ENCODE measurements around the gene PTGS2. TPM values are rescaled to one million over a fixed set of nuclear protein-coding genes. Genes with fewer than 3 reads are reported as not detected.

PTGS2 gene
- 12.9 and 61.7 TPM in 2 replicates for total RNA-seq

DNA sequence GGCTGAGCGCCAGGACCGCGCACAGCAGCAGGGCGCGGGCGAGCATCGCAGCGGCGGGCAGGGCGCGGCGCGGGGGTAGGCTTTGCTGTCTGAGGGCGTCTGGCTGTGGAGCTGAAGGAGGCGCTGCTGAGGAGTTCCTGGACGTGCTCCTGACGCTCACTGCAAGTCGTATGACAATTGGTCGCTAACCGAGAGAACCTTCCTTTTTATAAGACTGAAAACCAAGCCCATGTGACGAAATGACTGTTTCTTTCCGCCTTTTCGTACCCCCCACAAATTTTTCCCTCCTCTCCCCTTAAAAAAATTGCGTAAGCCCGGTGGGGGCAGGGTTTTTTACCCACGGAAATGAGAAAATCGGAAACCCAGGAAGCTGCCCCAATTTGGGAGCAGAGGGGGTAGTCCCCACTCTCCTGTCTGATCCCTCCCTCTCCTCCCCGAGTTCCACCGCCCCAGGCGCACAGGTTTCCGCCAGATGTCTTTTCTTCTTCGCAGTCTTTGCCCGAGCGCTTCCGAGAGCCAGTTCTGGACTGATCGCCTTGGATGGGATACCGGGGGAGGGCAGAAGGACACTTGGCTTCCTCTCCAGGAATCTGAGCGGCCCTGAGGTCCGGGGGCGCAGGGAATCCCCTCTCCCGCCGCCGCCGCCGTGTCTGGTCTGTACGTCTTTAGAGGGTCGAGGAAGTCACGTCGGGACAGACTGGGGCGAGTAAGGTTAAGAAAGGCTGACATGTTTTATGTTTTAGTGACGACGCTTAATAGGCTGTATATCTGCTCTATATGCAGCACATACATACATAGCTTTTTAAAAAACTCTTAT, at the start of gene PTGS2:
Gene PTGS2 (minus strand): TSS at position 179 of the 817 bp plus-strand sequence. CDS start 133 bp downstream, at position 46.

Other genes with a start within 250 kb of the PTGS2 start
- gene PDC, start 219.3 kb downstream of the PTGS2 start, total RNA-seq: not detected in 2 replicates
- 17.8 and 52.8 TPM in 2 replicates for gene PLA2G4A, start 148.5 kb upstream of the PTGS2 start, total RNA-seq